Measurements from ENCODE around the gene LY86. TPM values are rescaled to one million over a fixed set of nuclear protein-coding genes. Genes with fewer than 3 reads are reported as not detected.

Gene LY86
- total RNA-seq, 1 donor from 2014 or later = not detected

DNA sequence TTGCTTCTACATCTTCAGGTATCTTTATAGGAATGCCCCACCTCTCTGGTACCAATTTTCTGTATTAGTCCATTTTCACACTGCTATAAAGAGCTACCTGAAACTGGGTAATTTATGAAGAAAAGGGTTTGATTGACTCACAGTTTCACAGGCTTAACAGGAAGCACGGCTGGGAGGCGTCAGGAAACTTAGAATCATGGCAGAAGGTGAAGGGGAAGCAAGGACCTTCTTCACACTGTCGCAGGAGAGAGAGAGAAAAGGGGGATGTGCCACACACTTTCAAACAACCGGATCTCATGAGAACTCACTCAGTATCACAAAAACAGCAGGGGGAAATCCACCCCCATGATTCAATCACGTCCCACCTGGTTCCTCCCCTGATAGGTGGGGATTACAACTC is 24.4 kb upstream of the LY86 start:
- no peaks in the 10 kb centered on the region for H3K4me1 Mint-ChIP-seq (ENCODE audit: low read depth, unreplicated experiment)
- TF ChIP-seq CTCF (IDR thresholded peaks at IDR 0.05; ENCODE audit: partially characterized antibody, unreplicated experiment) = no peak
- H3K4me3 Mint-ChIP-seq (ENCODE audit: unreplicated experiment) = no peak overlapping the region
- no peaks in the 10 kb centered on the region for H3K27me3 Mint-ChIP-seq (ENCODE audit: unreplicated experiment)
- DNase-seq = no peak
- peaks cover 3% of the 10 kb centered on the region for H3K36me3 Mint-ChIP-seq (ENCODE audit: unreplicated experiment)
- peaks cover 2% of the 10 kb centered on the region for H3K9me3 Mint-ChIP-seq (ENCODE audit: unreplicated experiment)
- no peak overlapping the region for H3K27ac Mint-ChIP-seq (ENCODE audit: unreplicated experiment)

DNA sequence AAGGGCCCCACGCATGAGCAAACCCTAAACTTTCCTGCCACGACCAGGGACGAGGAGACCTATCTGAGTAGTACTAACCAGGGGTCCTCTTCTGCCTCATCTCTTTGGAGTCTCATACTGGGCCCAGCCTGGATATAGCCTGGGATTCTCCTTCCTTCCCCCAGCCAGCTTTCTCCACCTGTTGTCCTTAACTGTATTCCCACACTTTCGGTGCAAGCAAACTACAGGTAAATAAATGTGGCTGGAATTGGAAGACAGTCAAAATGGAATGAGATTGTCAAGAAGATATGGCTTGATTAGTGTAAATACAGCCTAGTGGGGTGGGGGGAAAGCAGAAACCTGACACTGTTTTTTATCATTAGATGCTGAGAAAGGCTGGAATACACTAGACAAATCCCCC is 23.5 kb upstream of the LY86 start:
- H3K27ac Mint-ChIP-seq (ENCODE audit: unreplicated experiment) = no peak overlapping the region
- no peak overlapping the region for H3K4me3 Mint-ChIP-seq (ENCODE audit: unreplicated experiment)
- H3K4me1 Mint-ChIP-seq (ENCODE audit: low read depth, unreplicated experiment) = peaks cover 2% of the 10 kb centered on the region
- no peak for DNase-seq
- peaks cover 3% of the 10 kb centered on the region for H3K36me3 Mint-ChIP-seq (ENCODE audit: unreplicated experiment)
- H3K9me3 Mint-ChIP-seq (ENCODE audit: unreplicated experiment) = peaks cover 2% of the 10 kb centered on the region
- TF ChIP-seq CTCF (IDR thresholded peaks at IDR 0.05; ENCODE audit: partially characterized antibody, unreplicated experiment) = no peak
- H3K27me3 Mint-ChIP-seq (ENCODE audit: unreplicated experiment) = no peaks in the 10 kb centered on the region

GRCh38 chr6:6565488-6565887 is 23.0 kb upstream of the LY86 start:
- peaks cover 3% of the 10 kb centered on the region for H3K36me3 Mint-ChIP-seq (ENCODE audit: unreplicated experiment)
- DNase-seq = no peak

DNA sequence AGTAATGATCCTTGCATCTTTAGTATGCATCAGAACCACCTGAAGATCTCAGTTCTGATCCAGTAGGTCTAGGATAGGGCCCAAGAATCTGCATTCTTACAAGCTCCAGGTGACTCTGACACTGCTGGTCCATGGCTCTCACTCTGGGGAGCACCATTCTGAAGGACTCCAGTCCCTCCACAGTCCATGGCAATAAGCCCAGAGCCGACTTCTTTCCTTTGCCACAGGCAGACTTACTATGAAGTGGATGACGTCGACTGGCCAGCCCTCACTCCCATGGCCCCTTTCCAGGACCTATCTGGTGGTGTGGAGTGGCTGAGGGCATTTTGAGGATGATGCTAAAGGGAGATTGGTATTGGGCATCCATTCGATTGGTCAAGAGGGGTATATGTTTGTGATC is 21.8 kb upstream of the LY86 start:
- TF ChIP-seq CTCF (IDR thresholded peaks at IDR 0.05; ENCODE audit: partially characterized antibody, unreplicated experiment) = no peak
- no peak overlapping the region for H3K4me3 Mint-ChIP-seq (ENCODE audit: unreplicated experiment)
- H3K36me3 Mint-ChIP-seq (ENCODE audit: unreplicated experiment) = peaks cover 3% of the 10 kb centered on the region
- no peak for DNase-seq
- H3K4me1 Mint-ChIP-seq (ENCODE audit: low read depth, unreplicated experiment) = peaks cover 2% of the 10 kb centered on the region
- H3K27ac Mint-ChIP-seq (ENCODE audit: unreplicated experiment) = no peak overlapping the region
- no peaks in the 10 kb centered on the region for H3K27me3 Mint-ChIP-seq (ENCODE audit: unreplicated experiment)
- peaks cover 2% of the 10 kb centered on the region for H3K9me3 Mint-ChIP-seq (ENCODE audit: unreplicated experiment)

More at GRCh38 chr6:6565488-6565887, 23.0 kb upstream of the LY86 start:
- TF ChIP-seq CTCF (IDR thresholded peaks at IDR 0.05; ENCODE audit: partially characterized antibody, unreplicated experiment) = no peak
- Mint-ChIP-seq H3K4me3 (ENCODE audit: unreplicated experiment) (no peak overlapping the region), H3K4me1 (ENCODE audit: low read depth, unreplicated experiment) (peaks cover 2% of the 10 kb centered on the region), H3K27me3 (ENCODE audit: unreplicated experiment) (no peaks in the 10 kb centered on the region), H3K9me3 (ENCODE audit: unreplicated experiment) (peaks cover 2% of the 10 kb centered on the region), H3K27ac (ENCODE audit: unreplicated experiment) (no peak overlapping the region)

- Mint-ChIP-seq H3K9me3 (ENCODE audit: unreplicated experiment) (no peaks in the 10 kb centered on the region), H3K4me3 (ENCODE audit: unreplicated experiment) (no peak overlapping the region), H3K36me3 (ENCODE audit: unreplicated experiment) (peaks cover 10% of the 10 kb centered on the region), H3K27me3 (ENCODE audit: unreplicated experiment) (no peaks in the 10 kb centered on the region), H3K4me1 (ENCODE audit: low read depth, unreplicated experiment) (peaks cover 2% of the 10 kb centered on the region), H3K27ac (ENCODE audit: unreplicated experiment) (no peak overlapping the region)
- TF ChIP-seq CTCF (IDR thresholded peaks at IDR 0.05; ENCODE audit: partially characterized antibody, unreplicated experiment) = no peak
- no peak for DNase-seq
Measured at GRCh38 chr6:6569096-6569810, 19.3 kb upstream of the LY86 start.
